CD4-positive, alpha-beta T cell treated with Interferon alpha-2 for 1 hour (primary cell): ENCODE data around the gene CHURC1.
A peak's percentile ranks its signal among the peaks of the same experiment; 100 is the strongest.

ENCODE experiments used
- DNase-seq, 2 donors: peaks; one replicate each; pipeline ENCODE4 v3.0.0-alpha.2; 2020 to 2022

The CHURC1 gene

DNA sequence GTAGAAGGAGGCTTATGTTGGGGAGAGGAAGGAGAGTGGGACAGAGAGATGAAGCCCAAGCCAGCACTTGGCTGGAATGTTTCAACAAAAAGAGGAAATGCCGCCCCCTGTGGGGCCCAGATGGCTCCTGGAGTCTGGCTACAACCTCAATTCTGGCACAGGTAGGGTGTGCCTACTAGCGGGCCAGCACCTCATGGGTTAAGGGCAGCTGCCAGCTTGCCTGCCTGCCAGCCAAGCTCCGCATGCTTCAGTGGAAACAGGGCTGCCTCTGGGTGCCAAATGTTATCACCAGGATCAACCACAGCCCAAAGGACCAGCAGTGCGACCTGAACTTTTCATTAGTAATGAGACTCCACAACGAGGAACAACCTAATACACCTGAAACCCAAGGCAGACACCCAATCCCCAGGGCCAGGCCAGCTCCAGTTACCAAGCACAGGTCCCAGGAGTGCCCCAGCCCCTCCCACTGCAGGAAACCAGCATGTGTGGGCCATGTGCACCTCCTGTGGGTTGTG, 46.6 kb downstream of the CHURC1 start:
- no peak for DNase-seq

DNA sequence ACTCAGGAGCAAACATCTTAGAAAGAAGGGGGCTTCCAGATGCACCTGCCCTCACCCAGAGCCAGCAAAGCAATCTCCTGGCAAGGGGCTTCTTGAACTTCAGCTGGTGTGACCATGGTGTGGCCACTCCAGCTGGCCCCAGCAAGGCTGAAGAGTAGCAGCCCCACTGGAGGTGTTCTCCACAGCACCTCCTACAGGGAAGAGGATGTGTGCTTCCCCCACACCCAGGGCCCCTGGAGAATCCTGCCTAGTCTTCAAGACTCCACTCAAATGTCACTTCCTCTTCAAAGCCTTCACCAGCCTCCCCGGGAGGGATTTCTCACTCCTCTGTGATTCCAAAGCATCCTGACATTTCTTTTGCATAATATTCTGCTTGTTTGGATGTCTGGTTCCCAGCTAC, 49.4 kb downstream of the CHURC1 start:
- DNase-seq, result no peak

DNA sequence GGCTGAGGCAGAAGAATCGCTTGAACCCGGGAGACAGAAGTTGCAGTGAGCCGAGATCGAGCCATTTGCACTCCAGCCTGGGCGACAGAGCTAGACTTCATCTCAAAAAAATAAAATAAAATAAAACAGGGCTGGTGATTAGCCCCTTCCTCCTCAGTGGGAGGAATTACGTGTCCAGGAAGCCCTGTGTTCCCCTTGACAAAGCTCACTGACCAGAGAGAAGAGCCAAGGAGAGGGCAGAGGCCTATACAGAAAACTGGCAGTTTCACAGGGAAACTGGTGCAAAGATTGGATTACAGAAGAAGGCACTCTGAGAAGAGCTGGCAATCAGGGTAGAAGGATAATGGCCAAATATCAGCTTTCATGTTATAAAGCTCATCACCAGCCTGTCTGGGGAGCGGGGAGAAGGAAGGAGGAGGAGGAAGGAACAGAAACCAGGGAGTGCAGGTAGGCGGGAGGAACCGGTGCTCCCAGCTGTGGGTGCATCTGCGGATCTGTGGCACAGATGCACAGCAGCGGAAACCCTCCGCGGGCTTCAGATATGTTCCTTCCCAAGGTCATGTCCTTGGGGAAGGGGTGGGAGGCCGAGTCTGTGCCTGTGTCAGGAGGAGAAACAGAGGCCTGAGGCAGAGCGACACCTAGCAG, 51.2 kb downstream of the CHURC1 start:
- DNase-seq, result no peak

DNA sequence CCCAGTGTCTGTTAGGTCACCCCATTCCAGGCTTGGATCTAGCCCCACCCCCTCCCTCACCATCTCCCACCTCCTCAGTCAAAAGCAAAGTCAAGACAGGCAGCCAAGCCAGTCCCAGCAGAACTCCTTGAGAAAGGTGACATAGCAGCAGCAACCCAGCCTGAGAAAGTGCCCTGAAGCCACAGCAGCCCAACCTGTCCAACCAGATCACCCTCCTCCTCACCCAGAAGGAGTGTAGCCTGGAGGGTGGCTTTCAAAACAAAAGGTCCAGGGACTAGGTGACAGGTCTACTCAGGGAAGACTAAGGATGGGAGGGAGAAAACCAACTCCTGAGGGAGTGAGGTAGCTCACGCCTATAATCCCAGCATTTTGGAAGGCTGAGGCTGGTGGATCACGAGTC, 52.7 kb downstream of the CHURC1 start:
- no peak for DNase-seq

DNA sequence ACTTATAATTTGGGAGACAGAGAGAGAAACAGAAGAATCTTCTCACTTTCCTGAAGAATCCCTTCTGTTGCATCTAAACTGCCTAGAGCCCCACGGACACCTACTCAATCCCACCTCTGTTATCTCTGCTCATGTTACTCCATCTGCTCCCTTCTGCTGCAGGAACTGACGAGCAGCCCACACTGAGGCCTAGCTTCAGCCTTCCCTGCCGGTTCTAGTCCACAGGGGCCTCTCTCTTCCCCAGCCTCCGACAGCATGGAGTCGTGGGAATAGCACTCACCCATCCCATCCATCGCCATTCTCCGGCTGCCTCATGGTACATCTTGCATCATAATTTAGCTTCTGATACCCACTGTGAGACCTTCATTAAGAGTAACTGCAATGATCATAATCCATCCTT, 53.9 kb downstream of the CHURC1 start:
- no peak for DNase-seq

DNA sequence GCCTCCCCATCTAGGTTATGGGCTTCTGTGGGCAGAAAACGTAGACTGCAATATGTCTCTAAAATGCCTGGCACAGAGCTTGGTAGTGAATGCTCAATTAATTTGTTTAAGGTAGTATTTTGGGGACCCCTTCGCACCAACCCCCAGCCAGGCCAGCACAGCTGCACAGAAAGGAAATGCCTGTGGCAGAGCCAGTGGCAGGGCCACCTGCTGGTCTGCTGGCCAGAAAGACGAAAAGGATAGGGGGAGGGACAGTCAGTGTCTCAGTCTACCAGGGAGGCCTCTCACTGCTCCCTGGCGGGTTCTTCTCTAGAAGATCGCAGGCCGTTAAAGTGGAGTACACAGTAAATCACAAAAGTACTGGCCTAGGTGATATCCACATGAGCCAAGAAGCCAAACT, 54.4 kb downstream of the CHURC1 start:
- no peak for DNase-seq

DNA sequence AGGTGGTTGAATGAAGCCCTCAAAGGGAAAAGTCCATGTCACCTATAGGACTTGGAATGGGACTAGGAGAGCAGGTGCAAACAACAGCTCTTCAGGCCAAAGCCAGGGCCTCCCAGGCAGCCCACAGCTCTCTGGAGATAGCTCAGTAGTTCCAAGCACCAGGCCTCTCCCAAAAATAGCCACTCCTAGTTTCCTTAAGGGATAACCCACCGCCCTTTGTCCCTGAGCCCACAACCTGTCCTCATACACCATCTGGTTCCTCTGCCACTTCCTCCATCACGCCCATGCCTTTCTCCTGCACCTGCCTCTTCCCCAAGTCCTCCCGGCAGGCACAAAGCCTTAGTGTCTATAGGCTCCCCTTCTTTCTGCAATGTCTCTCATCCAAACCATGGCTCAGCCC, 55.8 kb downstream of the CHURC1 start:
- no peak for DNase-seq

DNA sequence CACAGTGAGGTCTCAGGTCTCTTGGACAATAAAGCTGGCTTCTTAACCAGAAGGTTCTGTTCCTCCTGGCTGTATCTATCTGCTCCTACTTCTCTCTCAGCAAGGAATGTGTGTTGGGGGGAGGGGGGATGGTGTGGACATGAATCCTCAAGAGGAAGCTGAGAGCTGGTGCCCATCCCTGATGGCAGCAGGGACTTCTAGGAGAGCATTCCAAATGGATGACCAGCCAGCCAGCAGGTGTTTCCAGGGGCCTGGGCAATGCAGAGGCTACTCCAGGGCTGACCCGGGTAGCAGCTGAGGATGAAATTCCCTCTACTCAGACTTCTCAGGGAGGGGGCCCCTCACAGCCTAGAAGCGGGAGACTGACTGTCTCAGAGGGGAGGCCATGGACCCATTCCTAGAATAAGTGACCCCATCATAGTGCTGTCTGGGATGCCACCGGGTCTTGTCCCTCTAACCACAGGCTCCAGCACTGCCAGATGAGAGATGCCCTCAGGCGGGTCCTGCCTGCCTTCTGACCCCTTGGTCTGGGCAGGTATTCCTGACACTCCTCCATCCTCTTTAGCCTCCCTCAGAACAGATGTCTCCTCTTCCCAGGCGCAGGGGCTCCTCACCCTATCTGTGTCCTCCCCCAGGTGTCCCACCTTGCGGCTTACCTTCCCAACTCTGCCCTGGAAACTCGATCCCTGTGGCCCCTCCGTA, 56.7 kb downstream of the CHURC1 start:
- DNase-seq, result no peak

DNA sequence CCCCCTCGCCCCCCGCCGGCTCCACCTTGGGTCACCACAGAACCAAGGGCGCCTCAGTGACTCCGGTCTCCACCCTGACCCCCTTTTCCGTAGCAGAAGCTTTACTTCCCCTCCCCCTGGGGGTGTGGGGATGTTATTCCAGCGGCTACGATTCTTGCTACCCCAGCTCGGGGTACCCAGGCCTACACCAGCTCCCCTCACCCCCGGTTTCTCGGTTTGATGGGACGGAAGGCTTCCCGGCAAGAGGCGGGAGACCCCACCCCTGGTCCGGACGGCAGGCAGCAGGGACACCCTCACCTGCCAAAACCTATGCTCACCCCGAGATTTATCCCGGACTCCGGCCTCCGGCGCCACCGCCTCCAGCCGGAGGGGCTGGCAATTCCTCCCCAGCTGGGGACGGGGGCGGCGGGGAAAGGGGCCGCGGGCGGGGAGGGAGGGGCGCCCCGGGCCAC, 57.3 kb downstream of the CHURC1 start:
- no peak for DNase-seq

DNA sequence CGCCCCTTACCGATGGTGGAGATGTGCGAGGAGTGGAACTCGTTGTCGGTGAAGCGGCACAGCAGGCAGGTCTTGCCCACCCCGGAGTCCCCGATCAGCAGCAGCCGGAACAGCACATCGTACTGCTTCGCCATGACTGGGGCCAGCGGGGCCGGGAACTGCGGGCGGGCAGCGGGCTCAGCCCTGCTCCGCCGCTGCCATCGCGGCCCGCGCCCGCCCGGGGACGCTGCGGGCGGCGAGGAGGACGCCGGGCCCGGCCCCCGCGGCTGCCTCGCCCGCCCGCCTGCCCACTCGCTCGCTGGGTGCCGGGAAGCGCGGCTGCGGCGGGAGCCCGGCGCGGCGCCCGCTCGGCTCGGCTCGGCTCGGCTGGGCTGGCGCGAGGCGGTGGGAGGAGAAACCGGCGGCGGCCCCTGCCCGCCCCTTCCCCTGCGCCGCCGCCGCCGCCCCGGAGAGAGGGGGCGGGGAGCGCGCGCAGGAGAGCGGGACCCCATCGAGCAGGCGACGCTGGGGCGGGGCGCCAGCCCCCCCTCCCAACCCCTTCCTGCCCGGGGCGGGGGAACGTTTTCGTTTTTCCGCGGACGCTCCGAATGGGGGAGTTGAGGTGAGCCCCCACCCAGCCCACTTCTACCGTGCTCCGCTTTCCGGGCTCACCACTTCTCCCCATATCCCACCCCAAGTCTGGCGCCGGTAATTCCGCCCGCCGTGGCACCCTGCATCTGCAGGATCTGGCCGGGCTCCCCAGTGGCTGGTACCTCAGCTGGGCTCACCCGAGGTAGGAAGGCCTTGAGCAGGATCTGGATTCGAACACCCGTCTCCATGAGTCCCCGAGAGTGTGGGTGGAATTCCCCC, 57.9 kb downstream of the CHURC1 start, which contains the start of gene RAB15:
Gene RAB15 (minus strand): TSS at position 394 of the 849 bp plus-strand sequence. CDS start 260 bp downstream, at position 134.
- peak; percentile 20 to 55 for DNase-seq

DNA sequence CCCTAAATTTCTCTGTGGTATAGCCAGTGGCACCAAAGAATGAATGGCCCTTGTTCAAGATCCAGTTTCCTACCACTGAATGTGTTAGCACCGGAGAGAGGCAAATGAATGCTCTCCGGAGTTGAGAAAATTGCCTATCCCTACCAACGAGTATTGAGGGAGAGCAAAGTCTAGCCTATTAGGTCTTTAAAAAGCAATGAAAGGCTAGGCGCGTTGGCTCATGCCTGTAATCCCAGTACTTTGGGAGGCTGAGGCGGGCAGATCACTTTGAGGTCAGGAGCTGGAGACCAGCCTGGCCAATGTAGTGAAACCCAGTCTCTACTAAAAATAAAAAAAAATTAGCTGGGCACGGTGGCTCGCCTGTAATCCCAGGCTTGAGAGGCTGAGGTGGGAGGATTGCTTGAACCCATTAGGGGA, 58.8 kb downstream of the CHURC1 start:
- DNase-seq, result no peak

DNA sequence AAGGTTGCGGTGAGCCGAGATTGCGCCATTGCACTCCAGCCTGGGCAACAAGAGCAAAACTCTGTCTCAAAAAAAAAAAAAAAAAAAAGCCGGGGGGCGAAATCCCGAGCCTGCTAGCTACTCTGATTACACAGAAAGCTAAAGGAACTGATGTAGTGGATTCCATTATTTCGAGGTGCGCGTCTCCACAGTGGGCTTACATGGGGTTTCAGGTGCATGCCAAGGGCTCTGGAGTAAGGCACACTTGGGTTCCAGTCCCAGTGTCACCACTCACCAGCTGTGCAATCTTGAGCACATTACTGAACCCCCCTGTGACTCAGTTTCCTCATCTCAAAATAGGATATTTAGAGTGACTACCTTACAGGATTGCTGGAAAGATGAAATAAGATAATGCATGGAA, 59.6 kb downstream of the CHURC1 start:
- no peak for DNase-seq

DNA sequence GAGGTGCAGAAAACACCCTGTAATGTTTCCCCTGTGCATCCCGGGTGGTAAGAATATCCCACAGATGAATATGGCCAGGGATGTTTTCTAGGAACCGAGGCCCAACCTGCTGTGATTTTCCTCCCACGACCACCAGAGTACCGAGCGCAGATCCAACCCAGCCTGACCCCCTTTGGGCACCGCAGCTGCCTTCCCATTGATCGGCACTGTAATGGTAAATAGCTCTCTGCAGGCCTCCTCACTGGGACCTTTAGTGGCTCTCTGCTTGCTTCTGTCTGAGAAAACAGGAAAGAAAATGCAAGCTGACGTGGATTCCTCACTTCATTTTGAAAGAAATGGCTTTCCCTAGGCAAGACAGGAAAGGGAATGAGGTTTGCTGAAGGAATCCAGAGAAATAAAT, 60.3 kb downstream of the CHURC1 start:
- DNase-seq, result no peak

DNA sequence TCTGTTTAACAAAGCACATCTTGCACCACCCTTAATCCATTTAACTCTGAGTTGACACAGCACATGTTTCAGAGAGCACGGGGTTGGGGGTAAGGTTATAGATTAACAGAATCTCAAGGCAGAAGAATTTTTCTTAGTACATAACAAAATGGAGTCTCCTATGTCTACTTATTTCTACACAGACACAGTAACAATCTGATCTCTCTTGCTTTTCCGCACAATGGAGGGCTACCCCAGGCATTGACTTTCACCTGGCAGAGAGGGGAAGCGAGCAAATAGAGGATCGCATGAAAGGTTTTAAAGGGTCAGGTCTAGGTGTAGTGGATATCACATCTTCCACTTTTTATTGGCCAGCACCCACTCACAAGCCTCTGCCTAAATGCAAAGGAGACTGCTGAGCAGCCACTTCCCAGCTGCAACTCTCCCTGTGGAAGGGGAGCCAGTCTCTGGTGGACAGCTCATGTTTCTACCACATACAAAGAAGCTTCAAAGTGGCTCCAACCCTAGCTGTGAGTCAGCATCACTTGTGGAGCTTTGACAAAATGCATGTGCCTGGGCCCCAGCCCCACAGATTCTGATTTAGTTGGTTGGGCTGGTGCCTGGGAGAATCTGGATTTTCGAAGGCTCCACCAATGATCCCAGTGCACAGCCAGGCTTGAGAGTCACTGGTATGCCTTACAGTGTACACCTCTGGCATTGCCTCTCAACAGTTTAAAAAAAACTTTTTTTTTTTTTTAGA, 65.2 kb downstream of the CHURC1 start:
- no peak for DNase-seq

DNA sequence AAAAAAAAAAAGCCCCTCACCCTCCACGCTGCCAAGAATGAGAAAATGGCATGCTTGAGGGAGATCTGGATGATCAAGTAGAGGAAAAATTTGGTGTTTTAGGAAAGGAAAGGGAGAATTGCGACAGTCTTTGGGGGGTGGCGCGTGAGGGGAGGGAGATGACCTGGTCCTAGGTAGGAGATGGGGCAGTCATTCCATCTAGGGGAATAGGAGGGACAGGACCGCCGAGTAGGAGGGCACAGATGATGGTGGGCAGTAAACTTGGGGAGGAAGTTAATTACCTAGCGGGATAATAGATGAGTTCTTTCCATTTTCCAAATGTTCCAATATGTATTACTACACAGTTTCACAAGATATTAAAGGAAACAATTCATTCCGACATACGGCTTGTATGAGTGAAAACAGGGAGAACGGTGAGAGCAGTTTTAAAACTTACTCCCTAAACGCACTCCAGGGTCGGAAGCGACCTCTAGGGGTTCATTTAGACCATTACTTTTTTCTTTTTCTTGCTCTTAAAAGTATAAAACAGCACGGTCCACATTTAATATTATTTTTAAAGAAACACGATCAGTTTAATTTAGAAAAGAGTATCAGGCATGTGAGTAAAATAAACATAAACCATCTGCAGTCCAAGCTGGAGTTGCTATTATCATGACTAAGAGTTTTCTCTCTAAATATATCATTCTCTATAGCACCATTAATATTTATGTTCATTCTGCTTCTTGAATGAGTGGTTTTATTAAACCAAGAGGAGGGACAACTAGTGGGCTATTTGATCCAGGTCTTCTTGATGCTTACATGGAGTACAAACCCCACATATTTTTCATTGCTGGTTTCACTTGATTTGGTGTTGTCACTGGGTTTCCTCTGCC, 69.4 kb downstream of the CHURC1 start:
- DNase-seq, result peak; percentile 45 to 71
